OCI-LY3 (cell line): ENCODE data around the gene SNED1.

ENCODE experiments used
- EZH2phosphoT487 ChIP-seq: fragments of 200-600 bp; shearing (Covaris generic); IDR thresholded peaks from 2 replicates; pipeline ENCODE4 v1.6.1; 2018; ENCODE audit warnings: antibody characterized with exemption, mixed run types, low read depth
- TF ChIP-seq, protein P1 (sequence below): fragments of 200-600, 300-600 bp; sonication (generic); IDR thresholded peaks from 2 replicates; pipeline ENCODE4 v1.5.1; 2014; ENCODE audit warnings: antibody characterized with exemption, low read length, low read depth

DNA sequence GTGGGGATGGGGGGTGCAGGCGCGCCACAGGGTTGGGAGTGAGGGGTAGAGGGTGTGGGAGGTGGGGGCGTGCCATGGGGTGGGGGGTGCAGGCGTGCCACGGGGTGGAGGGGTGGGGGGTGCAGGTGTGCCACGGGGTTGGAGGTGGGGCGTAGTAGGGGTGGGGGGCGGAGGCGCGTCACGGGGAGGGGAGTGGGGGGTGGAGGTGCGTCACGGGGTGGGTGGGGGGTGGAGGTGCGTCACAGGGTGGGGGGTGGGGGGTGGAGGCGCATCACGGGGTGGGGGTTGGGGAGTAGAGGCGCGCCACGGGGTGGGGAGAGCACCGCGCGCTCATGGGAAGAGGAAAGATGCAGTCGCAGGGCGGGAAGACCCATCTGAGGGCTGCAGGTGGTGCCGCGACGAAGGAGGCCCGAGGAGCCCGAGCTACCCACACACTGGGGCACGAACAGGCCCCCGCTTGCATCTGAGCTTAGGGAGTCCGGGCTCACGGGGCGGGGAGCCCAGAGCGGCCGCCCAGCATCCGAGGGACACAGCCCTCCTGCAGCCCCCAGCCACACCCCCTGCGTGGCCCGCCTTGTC is 37.5 kb downstream of the SNED1 start:
- TF ChIP-seq, protein P1, sequence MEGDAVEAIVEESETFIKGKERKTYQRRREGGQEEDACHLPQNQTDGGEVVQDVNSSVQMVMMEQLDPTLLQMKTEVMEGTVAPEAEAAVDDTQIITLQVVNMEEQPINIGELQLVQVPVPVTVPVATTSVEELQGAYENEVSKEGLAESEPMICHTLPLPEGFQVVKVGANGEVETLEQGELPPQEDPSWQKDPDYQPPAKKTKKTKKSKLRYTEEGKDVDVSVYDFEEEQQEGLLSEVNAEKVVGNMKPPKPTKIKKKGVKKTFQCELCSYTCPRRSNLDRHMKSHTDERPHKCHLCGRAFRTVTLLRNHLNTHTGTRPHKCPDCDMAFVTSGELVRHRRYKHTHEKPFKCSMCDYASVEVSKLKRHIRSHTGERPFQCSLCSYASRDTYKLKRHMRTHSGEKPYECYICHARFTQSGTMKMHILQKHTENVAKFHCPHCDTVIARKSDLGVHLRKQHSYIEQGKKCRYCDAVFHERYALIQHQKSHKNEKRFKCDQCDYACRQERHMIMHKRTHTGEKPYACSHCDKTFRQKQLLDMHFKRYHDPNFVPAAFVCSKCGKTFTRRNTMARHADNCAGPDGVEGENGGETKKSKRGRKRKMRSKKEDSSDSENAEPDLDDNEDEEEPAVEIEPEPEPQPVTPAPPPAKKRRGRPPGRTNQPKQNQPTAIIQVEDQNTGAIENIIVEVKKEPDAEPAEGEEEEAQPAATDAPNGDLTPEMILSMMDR: no peak
- TF ChIP-seq EZH2phosphoT487: no peak
